ENCODE measurements around the gene NFKB2. TPM values are rescaled to one million over a fixed set of nuclear protein-coding genes. Genes with fewer than 3 reads are reported as not detected.

NFKB2 gene
- total RNA-seq, 1 experiment from 2014 or later = 27.6 TPM

DNA sequence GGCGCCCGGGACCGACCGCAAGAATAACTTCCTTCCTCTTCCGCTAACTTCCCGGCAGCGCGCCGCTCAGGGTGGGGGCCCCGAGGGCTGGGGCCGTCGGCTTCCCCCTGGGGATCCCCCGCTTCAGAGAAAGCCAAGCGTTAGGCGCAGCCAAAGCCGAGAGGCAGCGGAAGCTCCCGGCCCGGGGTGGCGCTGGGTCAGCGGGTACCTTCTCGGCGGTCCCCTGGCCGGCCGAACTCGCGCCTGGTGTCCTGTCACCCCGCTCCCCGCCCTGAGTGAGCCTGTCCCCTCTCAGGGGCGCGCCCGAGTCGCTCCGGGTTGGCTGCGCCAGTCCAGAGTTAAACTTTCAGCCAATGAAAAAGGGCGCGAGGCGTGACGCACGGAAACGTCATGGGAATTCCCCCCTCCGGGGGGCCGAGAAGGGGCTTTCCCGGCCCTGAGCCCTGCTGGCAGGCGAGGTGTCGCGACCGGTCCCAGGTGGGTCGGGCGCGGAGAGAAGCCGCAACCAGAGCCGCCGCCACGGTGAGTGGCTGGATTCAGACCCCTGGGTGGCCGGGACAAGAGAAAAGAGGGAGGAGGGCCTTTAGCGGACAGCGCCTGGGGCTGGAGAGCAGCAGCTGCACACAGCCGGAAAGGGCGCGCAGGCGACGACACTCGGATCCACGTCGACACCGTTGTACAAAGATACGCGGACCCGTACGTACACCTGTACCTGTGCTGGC lies 1.3 kb upstream of the NFKB2 start (continued):
- TF ChIP-seq JUN (CRISPR knock-in tag; IDR thresholded peaks at IDR 0.05) (no peak), FOXP1 (CRISPR knock-in tag; IDR thresholded peaks at IDR 0.05; ENCODE audit: borderline replicate concordance) (no peak), NFE2L1 (CRISPR knock-in tag; IDR thresholded peaks at IDR 0.05) (no peak), ESRRA (CRISPR knock-in tag; IDR thresholded peaks at IDR 0.05; ENCODE audit: borderline replicate concordance) (no peak), TEAD4 (CRISPR knock-in tag; IDR thresholded peaks at IDR 0.05) (no peak), ZNF423 (CRISPR knock-in tag; IDR thresholded peaks at IDR 0.05) (peak; percentile 3; the same call in 1 of the 2 replicates), GABPB1 (CRISPR knock-in tag; IDR thresholded peaks at IDR 0.05) (0 out of 2 replicates have a peak, but pooled peaks have one; percentile 13), ETV6 (CRISPR knock-in tag; IDR thresholded peaks at IDR 0.05) (peak; percentile 99), CBFB (CRISPR knock-in tag; IDR thresholded peaks at IDR 0.05; ENCODE audit: low read depth) (no peak), HMGA2 (CRISPR knock-in tag; IDR thresholded peaks at IDR 0.05) (no peak), ZNF219 (CRISPR knock-in tag; IDR thresholded peaks at IDR 0.05; ENCODE audit: borderline replicate concordance) (0 out of 2 replicates have a peak, but pooled peaks have one; percentile 64), ZNF416 (CRISPR knock-in tag; IDR thresholded peaks at IDR 0.05) (no peak), ZNF121 (CRISPR knock-in tag; IDR thresholded peaks at IDR 0.05) (no peak), NR3C1 (CRISPR knock-in tag; conservative IDR thresholded peaks at IDR 0.05; ENCODE audit: low read depth) (no peak), ZNF671 (CRISPR knock-in tag; IDR thresholded peaks at IDR 0.05) (no peak), ZNF263 (CRISPR knock-in tag; IDR thresholded peaks at IDR 0.05; ENCODE audit: low read depth) (no peak)
- TF ChIP-seq, protein P1, sequence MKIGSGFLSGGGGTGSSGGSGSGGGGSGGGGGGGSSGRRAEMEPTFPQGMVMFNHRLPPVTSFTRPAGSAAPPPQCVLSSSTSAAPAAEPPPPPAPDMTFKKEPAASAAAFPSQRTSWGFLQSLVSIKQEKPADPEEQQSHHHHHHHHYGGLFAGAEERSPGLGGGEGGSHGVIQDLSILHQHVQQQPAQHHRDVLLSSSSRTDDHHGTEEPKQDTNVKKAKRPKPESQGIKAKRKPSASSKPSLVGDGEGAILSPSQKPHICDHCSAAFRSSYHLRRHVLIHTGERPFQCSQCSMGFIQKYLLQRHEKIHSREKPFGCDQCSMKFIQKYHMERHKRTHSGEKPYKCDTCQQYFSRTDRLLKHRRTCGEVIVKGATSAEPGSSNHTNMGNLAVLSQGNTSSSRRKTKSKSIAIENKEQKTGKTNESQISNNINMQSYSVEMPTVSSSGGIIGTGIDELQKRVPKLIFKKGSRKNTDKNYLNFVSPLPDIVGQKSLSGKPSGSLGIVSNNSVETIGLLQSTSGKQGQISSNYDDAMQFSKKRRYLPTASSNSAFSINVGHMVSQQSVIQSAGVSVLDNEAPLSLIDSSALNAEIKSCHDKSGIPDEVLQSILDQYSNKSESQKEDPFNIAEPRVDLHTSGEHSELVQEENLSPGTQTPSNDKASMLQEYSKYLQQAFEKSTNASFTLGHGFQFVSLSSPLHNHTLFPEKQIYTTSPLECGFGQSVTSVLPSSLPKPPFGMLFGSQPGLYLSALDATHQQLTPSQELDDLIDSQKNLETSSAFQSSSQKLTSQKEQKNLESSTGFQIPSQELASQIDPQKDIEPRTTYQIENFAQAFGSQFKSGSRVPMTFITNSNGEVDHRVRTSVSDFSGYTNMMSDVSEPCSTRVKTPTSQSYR (CRISPR knock-in tag; IDR thresholded peaks at IDR 0.05) = no peak
- TF ChIP-seq, protein P2, sequence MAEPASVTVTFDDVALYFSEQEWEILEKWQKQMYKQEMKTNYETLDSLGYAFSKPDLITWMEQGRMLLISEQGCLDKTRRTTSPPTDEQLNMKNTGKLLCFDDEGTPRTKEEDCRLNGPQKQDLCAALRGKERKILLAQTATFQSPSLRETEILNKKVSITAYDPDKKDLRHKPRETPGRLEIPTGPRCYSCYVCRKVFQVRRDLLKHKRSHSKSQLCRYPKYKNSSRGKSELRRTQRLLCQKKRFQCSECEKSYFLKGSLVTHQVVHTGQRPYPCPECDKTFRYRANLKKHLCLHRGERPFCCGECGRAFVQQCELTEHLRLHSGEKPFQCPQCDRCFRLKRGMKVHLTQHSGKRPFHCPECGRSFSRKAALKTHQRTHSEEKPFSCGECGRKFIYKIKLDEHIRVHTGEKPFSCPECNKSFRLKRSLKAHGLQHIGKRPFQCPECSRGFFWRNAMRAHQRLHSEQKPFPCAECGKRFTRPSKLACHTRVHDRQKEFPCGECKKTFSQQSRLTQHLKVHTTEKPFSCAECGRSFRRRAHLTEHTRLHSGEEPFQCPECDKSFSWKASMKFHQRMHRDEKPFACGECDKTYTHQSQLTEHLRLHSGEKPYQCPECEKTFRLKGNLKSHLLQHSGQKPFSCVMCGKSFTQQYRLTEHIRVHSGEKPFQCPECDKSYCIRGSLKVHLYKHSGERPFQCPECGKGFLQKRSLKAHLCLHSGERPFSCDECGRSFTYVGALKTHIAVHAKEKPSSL (CRISPR knock-in tag; conservative IDR thresholded peaks at IDR 0.05) = no peak
- TF ChIP-seq, protein P3, sequence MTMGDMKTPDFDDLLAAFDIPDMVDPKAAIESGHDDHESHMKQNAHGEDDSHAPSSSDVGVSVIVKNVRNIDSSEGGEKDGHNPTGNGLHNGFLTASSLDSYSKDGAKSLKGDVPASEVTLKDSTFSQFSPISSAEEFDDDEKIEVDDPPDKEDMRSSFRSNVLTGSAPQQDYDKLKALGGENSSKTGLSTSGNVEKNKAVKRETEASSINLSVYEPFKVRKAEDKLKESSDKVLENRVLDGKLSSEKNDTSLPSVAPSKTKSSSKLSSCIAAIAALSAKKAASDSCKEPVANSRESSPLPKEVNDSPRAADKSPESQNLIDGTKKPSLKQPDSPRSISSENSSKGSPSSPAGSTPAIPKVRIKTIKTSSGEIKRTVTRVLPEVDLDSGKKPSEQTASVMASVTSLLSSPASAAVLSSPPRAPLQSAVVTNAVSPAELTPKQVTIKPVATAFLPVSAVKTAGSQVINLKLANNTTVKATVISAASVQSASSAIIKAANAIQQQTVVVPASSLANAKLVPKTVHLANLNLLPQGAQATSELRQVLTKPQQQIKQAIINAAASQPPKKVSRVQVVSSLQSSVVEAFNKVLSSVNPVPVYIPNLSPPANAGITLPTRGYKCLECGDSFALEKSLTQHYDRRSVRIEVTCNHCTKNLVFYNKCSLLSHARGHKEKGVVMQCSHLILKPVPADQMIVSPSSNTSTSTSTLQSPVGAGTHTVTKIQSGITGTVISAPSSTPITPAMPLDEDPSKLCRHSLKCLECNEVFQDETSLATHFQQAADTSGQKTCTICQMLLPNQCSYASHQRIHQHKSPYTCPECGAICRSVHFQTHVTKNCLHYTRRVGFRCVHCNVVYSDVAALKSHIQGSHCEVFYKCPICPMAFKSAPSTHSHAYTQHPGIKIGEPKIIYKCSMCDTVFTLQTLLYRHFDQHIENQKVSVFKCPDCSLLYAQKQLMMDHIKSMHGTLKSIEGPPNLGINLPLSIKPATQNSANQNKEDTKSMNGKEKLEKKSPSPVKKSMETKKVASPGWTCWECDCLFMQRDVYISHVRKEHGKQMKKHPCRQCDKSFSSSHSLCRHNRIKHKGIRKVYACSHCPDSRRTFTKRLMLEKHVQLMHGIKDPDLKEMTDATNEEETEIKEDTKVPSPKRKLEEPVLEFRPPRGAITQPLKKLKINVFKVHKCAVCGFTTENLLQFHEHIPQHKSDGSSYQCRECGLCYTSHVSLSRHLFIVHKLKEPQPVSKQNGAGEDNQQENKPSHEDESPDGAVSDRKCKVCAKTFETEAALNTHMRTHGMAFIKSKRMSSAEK (CRISPR knock-in tag; IDR thresholded peaks at IDR 0.05; ENCODE audit: borderline replicate concordance) = no peak
- TF ChIP-seq, protein P4, sequence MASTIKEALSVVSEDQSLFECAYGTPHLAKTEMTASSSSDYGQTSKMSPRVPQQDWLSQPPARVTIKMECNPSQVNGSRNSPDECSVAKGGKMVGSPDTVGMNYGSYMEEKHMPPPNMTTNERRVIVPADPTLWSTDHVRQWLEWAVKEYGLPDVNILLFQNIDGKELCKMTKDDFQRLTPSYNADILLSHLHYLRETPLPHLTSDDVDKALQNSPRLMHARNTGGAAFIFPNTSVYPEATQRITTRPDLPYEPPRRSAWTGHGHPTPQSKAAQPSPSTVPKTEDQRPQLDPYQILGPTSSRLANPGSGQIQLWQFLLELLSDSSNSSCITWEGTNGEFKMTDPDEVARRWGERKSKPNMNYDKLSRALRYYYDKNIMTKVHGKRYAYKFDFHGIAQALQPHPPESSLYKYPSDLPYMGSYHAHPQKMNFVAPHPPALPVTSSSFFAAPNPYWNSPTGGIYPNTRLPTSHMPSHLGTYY (CRISPR knock-in tag; IDR thresholded peaks at IDR 0.05) = no peak
- TF ChIP-seq, protein P5, sequence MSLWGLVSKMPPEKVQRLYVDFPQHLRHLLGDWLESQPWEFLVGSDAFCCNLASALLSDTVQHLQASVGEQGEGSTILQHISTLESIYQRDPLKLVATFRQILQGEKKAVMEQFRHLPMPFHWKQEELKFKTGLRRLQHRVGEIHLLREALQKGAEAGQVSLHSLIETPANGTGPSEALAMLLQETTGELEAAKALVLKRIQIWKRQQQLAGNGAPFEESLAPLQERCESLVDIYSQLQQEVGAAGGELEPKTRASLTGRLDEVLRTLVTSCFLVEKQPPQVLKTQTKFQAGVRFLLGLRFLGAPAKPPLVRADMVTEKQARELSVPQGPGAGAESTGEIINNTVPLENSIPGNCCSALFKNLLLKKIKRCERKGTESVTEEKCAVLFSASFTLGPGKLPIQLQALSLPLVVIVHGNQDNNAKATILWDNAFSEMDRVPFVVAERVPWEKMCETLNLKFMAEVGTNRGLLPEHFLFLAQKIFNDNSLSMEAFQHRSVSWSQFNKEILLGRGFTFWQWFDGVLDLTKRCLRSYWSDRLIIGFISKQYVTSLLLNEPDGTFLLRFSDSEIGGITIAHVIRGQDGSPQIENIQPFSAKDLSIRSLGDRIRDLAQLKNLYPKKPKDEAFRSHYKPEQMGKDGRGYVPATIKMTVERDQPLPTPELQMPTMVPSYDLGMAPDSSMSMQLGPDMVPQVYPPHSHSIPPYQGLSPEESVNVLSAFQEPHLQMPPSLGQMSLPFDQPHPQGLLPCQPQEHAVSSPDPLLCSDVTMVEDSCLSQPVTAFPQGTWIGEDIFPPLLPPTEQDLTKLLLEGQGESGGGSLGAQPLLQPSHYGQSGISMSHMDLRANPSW (CRISPR knock-in tag; conservative IDR thresholded peaks at IDR 0.05; ENCODE audit: low read depth) = no peak
- TF ChIP-seq, protein P6, sequence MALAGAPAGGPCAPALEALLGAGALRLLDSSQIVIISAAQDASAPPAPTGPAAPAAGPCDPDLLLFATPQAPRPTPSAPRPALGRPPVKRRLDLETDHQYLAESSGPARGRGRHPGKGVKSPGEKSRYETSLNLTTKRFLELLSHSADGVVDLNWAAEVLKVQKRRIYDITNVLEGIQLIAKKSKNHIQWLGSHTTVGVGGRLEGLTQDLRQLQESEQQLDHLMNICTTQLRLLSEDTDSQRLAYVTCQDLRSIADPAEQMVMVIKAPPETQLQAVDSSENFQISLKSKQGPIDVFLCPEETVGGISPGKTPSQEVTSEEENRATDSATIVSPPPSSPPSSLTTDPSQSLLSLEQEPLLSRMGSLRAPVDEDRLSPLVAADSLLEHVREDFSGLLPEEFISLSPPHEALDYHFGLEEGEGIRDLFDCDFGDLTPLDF (CRISPR knock-in tag; IDR thresholded peaks at IDR 0.05) = no peak
- TF ChIP-seq, protein P7, sequence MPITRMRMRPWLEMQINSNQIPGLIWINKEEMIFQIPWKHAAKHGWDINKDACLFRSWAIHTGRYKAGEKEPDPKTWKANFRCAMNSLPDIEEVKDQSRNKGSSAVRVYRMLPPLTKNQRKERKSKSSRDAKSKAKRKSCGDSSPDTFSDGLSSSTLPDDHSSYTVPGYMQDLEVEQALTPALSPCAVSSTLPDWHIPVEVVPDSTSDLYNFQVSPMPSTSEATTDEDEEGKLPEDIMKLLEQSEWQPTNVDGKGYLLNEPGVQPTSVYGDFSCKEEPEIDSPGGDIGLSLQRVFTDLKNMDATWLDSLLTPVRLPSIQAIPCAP (CRISPR knock-in tag; IDR thresholded peaks at IDR 0.05) = no peak

All from WTC11 (cell line).